Mucosa of descending colon (tissue), 3 donors: ENCODE results near the gene DSE. TPM values are rescaled to one million over a fixed set of nuclear protein-coding genes. Genes with fewer than 3 reads are reported as not detected.

ENCODE experiments used
- ATAC-seq: fragments of 200-7000 bp; cut with Tn5 transposase; one replicate; pipeline ENCODE4 v1.9.1; 2020; ENCODE audit warnings: mild to moderate bottlenecking, moderate library complexity
- DNase-seq, 3 donors: peaks; one replicate each; pipeline ENCODE4 v3.0.0-alpha.2; 2020
- H3K36me3 ChIP-seq: fragments of 200-600 bp; one replicate; pipeline ENCODE4 v1.8.0; 2021; ENCODE audit warnings: low read depth, mild to moderate bottlenecking
- H3K4me1 ChIP-seq: fragments of 200-600 bp; one replicate; pipeline ENCODE4 v1.8.0; 2021; ENCODE audit warnings: low read depth, mild to moderate bottlenecking
- H3K4me3 ChIP-seq: fragments of 200-600 bp; one replicate; pipeline ENCODE4 v1.8.0; 2021; ENCODE audit warnings: mild to moderate bottlenecking
- H3K9me3 ChIP-seq: fragments of 200-600 bp; one replicate; pipeline ENCODE4 v1.8.0; 2021; ENCODE audit warnings: mild to moderate bottlenecking
- CTCF ChIP-seq: fragments of 200-600 bp; IDR thresholded peaks from one replicate; pipeline ENCODE4 v1.8.0; 2022; ENCODE audit warnings: antibody characterized with exemption, mild to moderate bottlenecking
- intact Hi-C, 2 donors: fragments of 100-400 bp; cut with DNase I in 1 of 2; cut with micrococcal nuclease in 1 of 2; formaldehyde crosslinking; loops; one replicate each; pipeline versions ENCODE4 v1.11.0 to v1.11.1; 2022; cut with DNase I, micrococcal nuclease
- total RNA-seq, 3 donors: library from RNA; stranded (reverse); fragmentation: NEBNext Ultra II Directional in 2 of 3; extraction: Animal tissue kit (Norgen Biotek cat#: 25700) in 2 of 3; gene quantifications; one replicate each; pipeline versions ENCODE4 v1.2.1 to v1.2.4, GENCODE V29; 2021 to 2023
- donor health status: DM: no; HTN: no; CAD: no; lungs with moderate emphysema.
- donor health status: DM: no; HTN: no; CAD: no.
- donor health status: DM: no; HTN: yes; CAD: no.

The DSE gene
- total RNA-seq, 3 donors from 2014 or later = 6.3 to 23.8 (median 14.4) TPM

- no peaks in the 10 kb centered on the region for H3K4me1 ChIP-seq
- H3K9me3 ChIP-seq = no peaks in the 10 kb centered on the region
- TF ChIP-seq CTCF = no peak
- intact Hi-C loops = no loop called here
- DNase-seq = no peak
- no peaks in the 10 kb centered on the region for H3K36me3 ChIP-seq
- no peak for ATAC-seq
- H3K4me3 ChIP-seq = no peak overlapping the region
Observed at GRCh38 chr6:116388924-116389323, 18.2 kb downstream of the DSE start.

- H3K9me3 ChIP-seq = no peaks in the 10 kb centered on the region
- no peaks in the 10 kb centered on the region for H3K4me1 ChIP-seq
- H3K36me3 ChIP-seq = no peaks in the 10 kb centered on the region
- intact Hi-C loops = no loop called here
- TF ChIP-seq CTCF = no peak
- ATAC-seq (no peak), DNase-seq (no peak)
- no peak overlapping the region for H3K4me3 ChIP-seq
Observed at GRCh38 chr6:116389357-116389756, 18.6 kb downstream of the DSE start.

GRCh38 chr6:116390581-116390980 lies 19.8 kb downstream of the DSE start:
- TF ChIP-seq CTCF = no peak
- H3K9me3 ChIP-seq = no peaks in the 10 kb centered on the region
- DNase-seq (no peak), ATAC-seq (no peak)
- no peak overlapping the region for H3K4me3 ChIP-seq
- no peaks in the 10 kb centered on the region for H3K4me1 ChIP-seq
- intact Hi-C loops = no loop called here
- no peaks in the 10 kb centered on the region for H3K36me3 ChIP-seq

- Histone ChIP-seq H3K4me3 (no peak overlapping the region), H3K4me1 (no peaks in the 10 kb centered on the region), H3K9me3 (no peaks in the 10 kb centered on the region), H3K36me3 (no peaks in the 10 kb centered on the region)
- no peak for TF ChIP-seq CTCF
- DNase-seq (no peak), ATAC-seq (peak; percentile 41)
- intact Hi-C loops = no loop called here
Observed at GRCh38 chr6:116392132-116393013, 21.6 kb downstream of the DSE start.

GRCh38 chr6:116393430-116393829 lies 22.7 kb downstream of the DSE start:
- H3K4me1 ChIP-seq = no peaks in the 10 kb centered on the region
- DNase-seq (no peak), ATAC-seq (peak; percentile 48)
- intact Hi-C loops = no loop called here
- no peaks in the 10 kb centered on the region for H3K36me3 ChIP-seq
- H3K9me3 ChIP-seq = no peaks in the 10 kb centered on the region
- no peak overlapping the region for H3K4me3 ChIP-seq
- no peak for TF ChIP-seq CTCF
